HepG2 (cell line): ENCODE measurements around the gene FNDC3A. TPM values are rescaled to one million over a fixed set of nuclear protein-coding genes. Genes with fewer than 3 reads are reported as not detected.

Source experiments
- DMAP1 ChIP-seq: IDR thresholded peaks from 2 replicates; pipeline ENCODE4 v1.6.1; 2016
- HMGA1 ChIP-seq: sonication (generic); formaldehyde crosslinking; conservative IDR thresholded peaks from 2 replicates; pipeline ENCODE4 v1.4.0; 2020; ENCODE audit warnings: missing genetic modification reagents
- KDM4B ChIP-seq: sonication (generic); formaldehyde crosslinking; IDR thresholded peaks from 2 replicates; pipeline ENCODE4 v1.4.0; 2020; ENCODE audit warnings: missing genetic modification reagents
- TAF1 ChIP-seq: sonication (generic); formaldehyde crosslinking; IDR thresholded peaks from 2 replicates; pipeline ENCODE4 v1.4.0; 2020; ENCODE audit warnings: missing genetic modification reagents
- TBX2 ChIP-seq: sonication (generic); formaldehyde crosslinking; IDR thresholded peaks from 2 replicates; pipeline ENCODE4 v1.5.0; 2020; ENCODE audit warnings: missing genetic modification reagents, mild to moderate bottlenecking, borderline replicate concordance
- WIZ ChIP-seq: sonication (generic); formaldehyde crosslinking; IDR thresholded peaks from 2 replicates; pipeline ENCODE4 v1.5.1; 2020; ENCODE audit warnings: mild to moderate bottlenecking, missing genetic modification reagents
- ZBTB2 ChIP-seq: sonication (generic); formaldehyde crosslinking; IDR thresholded peaks from 2 replicates; pipeline ENCODE4 v1.8.0; 2022; ENCODE audit warnings: low read depth, missing genetic modification reagents
- ZBTB39 ChIP-seq: sonication (generic); formaldehyde crosslinking; IDR thresholded peaks from 2 replicates; pipeline ENCODE4 v1.5.0; 2020; ENCODE audit warnings: missing genetic modification reagents
- ZNF674 ChIP-seq: sonication (generic); formaldehyde crosslinking; IDR thresholded peaks from 2 replicates; pipeline ENCODE4 v1.5.0; 2020; ENCODE audit warnings: low read depth, mild to moderate bottlenecking, missing genetic modification reagents
- ZNF891 ChIP-seq: sonication (generic); formaldehyde crosslinking; IDR thresholded peaks from 2 replicates; pipeline ENCODE4 v1.5.0; 2020; ENCODE audit warnings: mild to moderate bottlenecking, missing genetic modification reagents
- polyA plus RNA-seq, 8 experiments: library from polyadenylated mRNA; depleted of rRNA in 3 of 8; stranded (reverse) in 7 of 8; unstranded in 1 of 8; fragments of >200 nt; fragmentation: Illumina TruSeq in 4 of 8; extraction: Trizol in 4 of 8; gene quantifications; 2 replicates each; pipeline versions ENCODE4 v1.2.1 to v1.2.3, GENCODE V29; 2011 to 2016; ENCODE audit warnings: low read depth in 4 of 8, missing spikeins in 1 of 8, mixed read lengths in 1 of 8; ENCODE audit not compliant: insufficient read depth in 1 of 8
- total RNA-seq, 5 experiments: library from RNA; depleted of rRNA; stranded (reverse); fragments of >200 nt; fragmentation: Illumina TruSeq; extraction: Trizol; gene quantifications; 2 replicates each; pipeline ENCODE4 v1.2.3, GENCODE V29; 2016; ENCODE audit warnings: low read depth in 1 of 5
- TF ChIP-seq, protein P1 (sequence below), 2 experiments: sonication (generic) in 1 of 2; formaldehyde crosslinking in 1 of 2; IDR thresholded peaks; 2 replicates each; pipeline versions ENCODE4 v1.4.0 to v1.6.1; 2016 to 2020; ENCODE audit warnings: borderline replicate concordance in 1 of 2, low read depth in 1 of 2, mild to moderate bottlenecking in 1 of 2, missing genetic modification reagents in 1 of 2
- TF ChIP-seq, protein P2 (sequence below): sonication (generic); formaldehyde crosslinking; IDR thresholded peaks from 2 replicates; pipeline ENCODE4 v1.4.0; 2020; ENCODE audit warnings: mild to moderate bottlenecking, missing genetic modification reagents

Gene FNDC3A
- total and polyA plus RNA-seq, 2 of the 13 experiments (the other 11 are each of a cell fraction or from before 2014, with no cell fraction given), result 36.7 to 39.3 TPM

GRCh38 chr13:48975856-48976575, at the start of gene FNDC3A (continued):
- TF ChIP-seq, protein P1, sequence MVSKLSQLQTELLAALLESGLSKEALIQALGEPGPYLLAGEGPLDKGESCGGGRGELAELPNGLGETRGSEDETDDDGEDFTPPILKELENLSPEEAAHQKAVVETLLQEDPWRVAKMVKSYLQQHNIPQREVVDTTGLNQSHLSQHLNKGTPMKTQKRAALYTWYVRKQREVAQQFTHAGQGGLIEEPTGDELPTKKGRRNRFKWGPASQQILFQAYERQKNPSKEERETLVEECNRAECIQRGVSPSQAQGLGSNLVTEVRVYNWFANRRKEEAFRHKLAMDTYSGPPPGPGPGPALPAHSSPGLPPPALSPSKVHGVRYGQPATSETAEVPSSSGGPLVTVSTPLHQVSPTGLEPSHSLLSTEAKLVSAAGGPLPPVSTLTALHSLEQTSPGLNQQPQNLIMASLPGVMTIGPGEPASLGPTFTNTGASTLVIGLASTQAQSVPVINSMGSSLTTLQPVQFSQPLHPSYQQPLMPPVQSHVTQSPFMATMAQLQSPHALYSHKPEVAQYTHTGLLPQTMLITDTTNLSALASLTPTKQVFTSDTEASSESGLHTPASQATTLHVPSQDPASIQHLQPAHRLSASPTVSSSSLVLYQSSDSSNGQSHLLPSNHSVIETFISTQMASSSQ (IDR thresholded peaks at IDR 0.05; ENCODE audit: low read depth), result no peak
- TF ChIP-seq, protein P1 (CRISPR knock-in tag; IDR thresholded peaks at IDR 0.05; ENCODE audit: borderline replicate concordance), result no peak
- TF ChIP-seq TBX2 (CRISPR knock-in tag) (peak; percentile 57; the same call in 1 of the 2 replicates), HMGA1 (CRISPR knock-in tag) (no peak), ZNF674 (CRISPR knock-in tag) (0 out of 2 replicates have a peak, but pooled peaks have one; percentile 60), ZBTB39 (CRISPR knock-in tag) (no peak), TAF1 (CRISPR knock-in tag) (peak; percentile 92), KDM4B (CRISPR knock-in tag) (peak; percentile 43; the same call in 1 of the 2 replicates), ZBTB2 (CRISPR knock-in tag) (peak; percentile 23; the same call in 1 of the 2 replicates), DMAP1 (CRISPR knock-in tag) (peak; percentile 45; the same call in 1 of the 2 replicates), WIZ (CRISPR knock-in tag) (no peak), ZNF891 (peak; percentile 28; the same call in 1 of the 2 replicates)
- TF ChIP-seq, protein P2, sequence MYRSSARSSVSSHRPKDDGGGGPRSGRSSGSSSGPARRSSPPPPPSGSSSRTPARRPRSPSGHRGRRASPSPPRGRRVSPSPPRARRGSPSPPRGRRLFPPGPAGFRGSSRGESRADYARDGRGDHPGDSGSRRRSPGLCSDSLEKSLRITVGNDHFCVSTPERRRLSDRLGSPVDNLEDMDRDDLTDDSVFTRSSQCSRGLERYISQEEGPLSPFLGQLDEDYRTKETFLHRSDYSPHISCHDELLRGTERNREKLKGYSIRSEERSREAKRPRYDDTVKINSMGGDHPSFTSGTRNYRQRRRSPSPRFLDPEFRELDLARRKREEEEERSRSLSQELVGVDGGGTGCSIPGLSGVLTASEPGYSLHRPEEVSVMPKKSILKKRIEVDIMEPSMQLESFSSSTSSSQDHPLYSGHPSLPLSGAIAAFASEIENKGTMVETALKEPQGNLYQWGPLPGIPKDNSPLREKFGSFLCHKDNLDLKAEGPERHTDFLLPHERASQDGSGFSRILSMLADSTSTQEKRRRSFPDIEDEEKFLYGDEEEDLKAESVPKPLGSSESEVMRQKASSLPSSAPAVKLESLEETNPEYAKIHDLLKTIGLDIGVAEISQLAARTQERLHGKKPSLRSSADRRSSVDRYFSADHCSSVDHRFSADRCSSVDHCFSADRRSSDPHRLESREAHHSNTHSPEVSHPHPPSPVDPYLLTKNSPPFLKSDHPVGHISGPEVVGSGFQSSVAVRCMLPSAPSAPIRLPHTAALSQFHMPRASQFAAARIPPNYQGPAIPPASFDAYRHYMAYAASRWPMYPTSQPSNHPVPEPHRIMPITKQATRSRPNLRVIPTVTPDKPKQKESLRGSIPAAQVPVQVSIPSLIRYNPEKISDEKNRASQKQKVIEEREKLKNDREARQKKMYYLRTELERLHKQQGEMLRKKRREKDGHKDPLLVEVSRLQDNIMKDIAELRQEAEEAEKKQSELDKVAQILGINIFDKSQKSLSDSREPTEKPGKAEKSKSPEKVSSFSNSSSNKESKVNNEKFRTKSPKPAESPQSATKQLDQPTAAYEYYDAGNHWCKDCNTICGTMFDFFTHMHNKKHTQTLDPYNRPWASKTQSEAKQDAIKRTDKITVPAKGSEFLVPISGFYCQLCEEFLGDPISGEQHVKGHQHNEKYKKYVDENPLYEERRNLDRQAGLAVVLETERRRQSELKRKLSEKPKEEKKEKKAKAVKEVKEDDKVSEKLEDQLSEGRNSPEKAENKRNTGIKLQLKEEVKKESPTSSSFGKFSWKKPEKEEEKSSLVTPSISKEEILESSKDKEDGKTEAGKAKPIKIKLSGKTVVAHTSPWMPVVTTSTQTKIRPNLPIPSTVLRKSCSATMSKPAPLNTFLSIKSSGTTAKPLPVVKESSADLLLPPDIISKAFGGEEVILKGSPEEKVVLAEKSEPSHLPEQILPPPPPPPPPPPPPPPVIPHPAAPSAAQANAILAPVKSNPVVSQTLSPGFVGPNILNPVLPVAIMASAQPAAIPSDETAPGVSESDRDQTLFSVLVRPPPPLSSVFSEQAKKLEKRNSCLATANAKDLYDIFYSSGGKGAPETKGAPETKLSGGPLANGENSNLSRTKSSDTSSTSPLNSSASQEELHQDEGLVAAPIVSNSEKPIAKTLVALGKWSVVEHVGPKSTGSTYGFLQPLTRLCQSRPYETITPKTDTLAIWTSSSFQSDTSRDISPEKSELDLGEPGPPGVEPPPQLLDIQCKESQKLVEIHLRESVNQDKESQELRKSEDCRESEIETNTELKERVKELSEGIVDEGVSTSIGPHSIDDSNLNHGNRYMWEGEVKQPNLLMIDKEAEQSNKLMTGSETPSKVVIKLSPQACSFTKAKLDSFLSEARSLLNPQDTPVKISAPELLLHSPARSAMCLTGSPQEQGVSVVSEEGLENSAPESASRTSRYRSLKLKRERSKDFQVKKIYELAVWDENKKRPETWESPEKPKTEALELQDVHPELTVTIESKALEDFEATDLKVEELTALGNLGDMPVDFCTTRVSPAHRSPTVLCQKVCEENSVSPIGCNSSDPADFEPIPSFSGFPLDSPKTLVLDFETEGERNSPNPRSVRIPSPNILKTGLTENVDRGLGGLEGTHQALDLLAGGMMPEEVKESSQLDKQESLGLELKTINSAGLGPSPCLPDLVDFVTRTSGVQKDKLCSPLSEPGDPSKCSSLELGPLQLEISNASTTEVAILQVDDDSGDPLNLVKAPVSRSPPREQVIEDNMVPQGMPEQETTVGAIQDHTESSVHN (CRISPR knock-in tag), result no peak
